Astrocyte of the hippocampus (primary cell): ENCODE results near the gene OTOS.

ENCODE experiments used
- DNase-seq: peaks from one replicate; pipeline ENCODE4 v3.0.0; 2011; ENCODE audit warnings: low read depth, low spot score

OTOS gene

GRCh38 chr2:240121190-240121589 lies 19.3 kb downstream of the OTOS start:
- DNase-seq = no peak

DNA sequence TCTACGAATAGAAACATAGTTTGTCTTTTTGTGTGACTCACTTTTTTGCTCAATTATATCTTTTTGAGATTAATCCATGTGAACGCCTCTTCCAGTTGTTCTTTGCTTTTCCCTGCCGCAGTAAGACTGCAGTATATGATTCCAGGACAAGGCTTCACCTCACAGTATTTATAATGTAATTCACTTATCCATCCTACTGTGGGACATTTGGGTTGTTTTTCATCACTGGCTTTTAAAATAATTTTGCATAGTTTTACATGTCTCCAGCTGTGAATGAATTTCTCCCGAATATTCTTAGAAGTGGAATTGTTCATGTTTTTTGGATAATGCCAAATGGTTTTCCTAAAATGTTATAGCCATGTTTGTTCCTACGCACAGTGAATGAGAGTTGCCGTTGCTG lies 26.2 kb downstream of the OTOS start:
- no peak for DNase-seq

DNA sequence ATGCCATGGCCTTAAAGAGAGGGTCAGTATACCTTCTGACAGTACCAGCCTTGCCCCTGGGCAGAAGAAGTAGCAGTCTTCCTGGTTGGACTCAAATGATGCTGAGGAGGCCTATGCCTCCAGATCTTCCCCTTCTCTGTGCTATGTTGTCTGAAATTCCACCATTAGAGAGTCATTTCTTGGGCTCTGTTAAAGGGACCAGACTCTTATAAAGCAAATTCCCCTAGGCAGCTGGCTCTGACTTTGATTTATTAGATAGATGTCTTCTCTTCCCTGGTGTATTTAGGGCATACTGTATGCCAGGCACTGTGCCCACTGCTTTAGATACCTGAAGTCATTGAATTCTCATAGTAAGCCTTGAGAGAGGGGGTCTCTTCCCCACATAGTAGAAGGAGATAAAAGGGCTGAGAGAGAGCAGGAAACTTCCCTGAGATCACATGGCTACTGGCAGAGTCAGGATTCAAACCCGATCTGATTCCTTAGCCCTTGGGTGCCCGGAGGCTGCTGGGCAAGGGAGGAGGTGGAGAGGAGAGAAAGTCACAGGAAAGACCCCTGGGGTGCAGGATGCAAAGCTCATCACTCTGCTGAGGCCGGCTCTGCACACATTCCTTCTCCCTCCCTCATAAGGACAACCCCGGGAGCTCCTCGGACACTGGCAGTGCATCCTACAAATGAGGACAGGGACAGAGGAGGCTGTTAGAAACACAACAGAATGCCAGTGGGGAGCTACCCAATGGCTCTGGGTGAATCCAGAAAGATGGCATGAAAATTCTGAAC lies 27.4 kb downstream of the OTOS start:
- DNase-seq = no peak

GRCh38 chr2:240111253-240111652 lies 29.2 kb downstream of the OTOS start:
- no peak for DNase-seq

DNA sequence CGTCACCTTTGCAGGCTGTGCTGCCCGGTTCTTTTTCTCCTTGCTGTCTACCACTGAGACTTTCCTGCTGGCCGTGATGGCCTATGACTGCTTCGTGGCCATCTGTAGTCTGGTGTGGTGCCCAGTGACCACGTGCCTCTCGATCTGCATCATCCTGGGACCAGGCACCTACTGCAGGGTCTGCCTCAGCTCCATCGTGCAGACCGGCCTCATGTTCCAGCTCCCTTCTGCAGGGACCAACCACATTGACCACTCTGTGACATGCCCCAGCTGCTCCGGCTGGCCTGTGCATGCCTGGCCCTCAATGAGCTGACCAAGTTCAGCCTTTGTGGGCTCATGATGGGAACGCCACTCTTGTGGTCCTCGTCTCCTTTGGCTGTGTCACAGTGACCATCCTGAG lies 31.1 kb downstream of the OTOS start:
- DNase-seq = no peak

DNA sequence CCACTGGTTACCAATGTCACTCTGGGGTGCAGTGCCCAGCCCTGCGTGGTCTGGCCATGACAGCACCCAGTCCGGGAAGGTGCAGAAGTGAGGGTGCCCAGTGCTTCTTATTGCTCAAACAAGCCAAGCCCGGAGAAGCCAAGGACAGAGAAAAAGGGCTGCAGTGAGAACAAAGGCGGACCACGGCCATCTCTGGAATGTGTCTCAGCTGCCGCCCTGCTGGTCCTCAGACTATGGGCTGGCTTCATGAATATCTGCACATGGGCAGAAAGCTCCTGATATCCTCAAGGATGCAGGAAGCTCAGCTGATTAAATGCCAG lies 33.0 kb downstream of the OTOS start:
- DNase-seq = no peak

DNA sequence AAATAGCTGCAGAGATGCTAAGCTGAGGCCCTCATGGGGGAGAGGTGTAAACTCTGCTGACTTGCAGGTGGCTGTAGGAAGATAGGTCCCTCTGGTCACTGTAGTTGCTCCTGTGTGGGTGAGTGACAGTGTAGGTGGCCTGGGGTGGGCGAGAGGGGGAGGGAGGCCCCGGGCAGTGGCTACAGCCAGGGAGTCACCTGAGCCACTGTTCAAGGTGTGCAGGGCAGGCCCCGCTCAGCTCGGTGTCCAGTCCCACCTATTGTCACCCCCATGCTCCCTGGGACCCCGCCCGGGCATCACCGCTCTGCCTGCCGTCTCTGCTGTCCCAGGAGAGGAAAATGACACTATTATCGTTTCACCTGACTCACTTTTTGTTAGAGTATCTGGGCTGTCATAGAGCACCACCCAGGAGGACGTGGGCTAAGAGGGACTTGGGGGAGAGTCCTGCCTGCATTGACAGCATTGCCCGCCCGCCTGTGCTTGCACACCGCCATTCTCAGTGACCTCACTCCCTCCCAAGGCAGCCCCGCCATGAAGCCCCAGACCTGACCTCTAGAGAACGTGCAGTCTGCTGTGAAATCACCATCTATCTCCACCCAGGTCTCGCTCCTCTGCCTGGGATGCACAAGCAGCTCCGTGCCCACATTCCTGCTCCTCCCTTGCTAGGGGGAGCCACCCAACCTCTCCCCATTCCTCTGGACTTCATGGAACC lies 33.5 kb downstream of the OTOS start:
- no peak for DNase-seq

GRCh38 chr2:240105982-240106381 lies 34.5 kb downstream of the OTOS start:
- DNase-seq = no peak

DNA sequence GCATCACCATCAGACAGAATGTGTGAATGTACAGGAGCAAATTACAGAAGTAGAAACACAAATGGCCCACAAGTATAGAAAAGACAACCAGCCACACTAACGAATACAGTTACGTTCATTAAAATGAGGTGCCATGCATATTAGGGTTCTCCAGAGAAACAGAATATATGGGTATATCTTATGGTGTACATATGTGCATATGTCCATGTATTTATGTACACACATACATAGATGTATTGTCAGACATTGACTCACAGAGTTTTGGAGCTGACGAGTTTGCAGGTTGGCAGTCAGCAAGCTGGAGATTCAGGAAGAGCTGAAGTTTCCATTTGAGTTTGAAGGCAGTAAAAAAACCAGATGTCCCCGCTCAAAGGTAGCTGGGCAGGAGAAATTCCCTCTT lies 37.3 kb downstream of the OTOS start:
- DNase-seq = no peak

DNA sequence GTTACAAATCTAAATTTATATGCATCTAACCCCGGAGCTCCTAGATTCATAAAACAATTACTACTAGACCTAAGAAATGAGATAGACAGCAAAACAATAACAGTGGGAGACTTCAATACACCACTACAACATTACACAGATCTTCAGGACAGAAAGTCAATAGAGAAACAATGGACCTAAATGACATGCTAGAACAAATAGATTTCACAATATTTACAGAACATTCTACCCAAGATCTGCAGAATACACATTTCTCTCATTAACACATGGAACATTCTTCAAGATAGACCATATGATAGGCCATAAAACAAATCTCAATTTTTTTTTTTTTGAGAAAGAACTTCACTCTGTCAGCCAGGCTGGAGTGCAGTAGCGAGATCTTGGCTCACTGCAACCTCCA lies 42.1 kb downstream of the OTOS start:
- DNase-seq = no peak

- peak; percentile 5 for DNase-seq
These were observed 44.6 kb downstream of the OTOS start for GRCh38 chr2:240095556-240096523.

GRCh38 chr2:240089306-240089705 lies 51.2 kb downstream of the OTOS start:
- no peak for DNase-seq
